Endothelial cell of umbilical vein (primary cell): Measurements from ENCODE around the gene MAPK1IP1L. TPM values are rescaled to one million over a fixed set of nuclear protein-coding genes. Genes with fewer than 3 reads are reported as not detected.
"Not testable (repeated sequence)": the region's sequence is repeated elsewhere in the genome, so short reads cannot be mapped to it uniquely, and the experiment has no call there.

Experiments
- BruUV-seq: library from RNA; stranded (reverse); fragments of 400-500 nt; replicated peaks from 2 replicates; lab custom pipeline; 2021; lab: Mats Ljungman, UMichigan
- CTCF ChIA-PET: fragments of 300-600, 350-600 bp; sonication (Branson Sonifier 250); formaldehyde crosslinking; loops from one replicate; lab custom pipeline; 2021; ENCODE audit warnings: antibody characterized with exemption, inconsistent platforms; lab: Charles Lee
- POLR2A ChIA-PET: fragments of 300-600, 350-600 bp; sonication (Branson Sonifier 250); formaldehyde crosslinking; loops from one replicate; lab custom pipeline; 2021; ENCODE audit warnings: antibody characterized with exemption, inconsistent platforms; lab: Charles Lee
- DNase-seq: peaks from one replicate; pipeline ENCODE4 v3.0.0-alpha.2; 2011; ENCODE audit warnings: low read depth, low spot score
- FAIRE-seq: peaks from 2 replicates; lab custom pipeline; 2011; peaks lifted over from hg19 to GRCh38; lab: Jason Lieb, UNC
- H2AFZ ChIP-seq: 2 replicates; pipeline ENCODE4 v1.6.0; 2012; ENCODE audit warnings: low read depth, low read length, control low read depth, inconsistent platforms
- H3K27ac ChIP-seq: 2 replicates; pipeline ENCODE4 v1.5.1; 2011; ENCODE audit warnings: low read depth, mild to moderate bottlenecking, control low read depth, low read length, moderate library complexity; ENCODE audit not compliant: insufficient read depth
- H3K27me3 ChIP-seq, 2 experiments: 2 replicates each; pipeline versions ENCODE4 v1.6.0 to v1.6.1; 2011; ENCODE audit warnings: low read length in 2 of 2, mixed read lengths in 1 of 2; ENCODE audit not compliant: control insufficient read depth in 2 of 2, insufficient read depth in 2 of 2
- H3K36me3 ChIP-seq, 2 experiments: 2 replicates in 1 of 2; 3 replicates in 1 of 2; pipeline ENCODE4 v1.5.1; 2011; ENCODE audit warnings: low read length in 2 of 2, mild to moderate bottlenecking in 1 of 2, moderate library complexity in 1 of 2; ENCODE audit not compliant: control insufficient read depth in 2 of 2, insufficient read depth in 2 of 2; ENCODE audit errors: extremely low read depth in 1 of 2
- H3K4me1 ChIP-seq: 3 replicates; pipeline ENCODE4 v1.5.1; 2011; ENCODE audit warnings: mild to moderate bottlenecking, low read length; ENCODE audit not compliant: control insufficient read depth, insufficient read depth; ENCODE audit errors: extremely low read depth
- H3K4me2 ChIP-seq: 2 replicates; pipeline ENCODE4 v1.6.1; 2011; ENCODE audit warnings: low read length, control low read depth, mixed read lengths; ENCODE audit not compliant: insufficient read depth
- H3K4me3 ChIP-seq, 3 experiments: fragments of 200-600 bp in 1 of 3; sonication (generic), shearing (Covaris generic) in 1 of 3; replicated peaks in 1 of 3; 2 replicates each; pipeline ENCODE4 v1.5.1; 2011 to 2016; ENCODE audit warnings: control low read depth in 3 of 3, low read length in 3 of 3, mild to moderate bottlenecking in 2 of 3, inconsistent platforms in 1 of 3, low read depth in 1 of 3, moderate library complexity in 1 of 3; ENCODE audit not compliant: insufficient read depth in 1 of 3
- H3K79me2 ChIP-seq: 2 replicates; pipeline ENCODE4 v1.6.0; 2012; ENCODE audit warnings: low read length, inconsistent platforms; ENCODE audit not compliant: control insufficient read depth, insufficient read depth
- H3K9ac ChIP-seq: replicated peaks from 2 replicates; pipeline ENCODE3; 2011; ENCODE audit warnings: low read length, control low read depth; ENCODE audit not compliant: insufficient read depth; ENCODE audit errors: extremely low read depth
- H3K9me1 ChIP-seq: replicated peaks from 3 replicates; pipeline ENCODE4 v1.6.0; 2011; ENCODE audit warnings: mild to moderate bottlenecking, low read length; ENCODE audit not compliant: control insufficient read depth, insufficient read depth; ENCODE audit errors: extremely low read depth
- H3K9me3 ChIP-seq: replicated peaks from 2 replicates; pipeline ENCODE4 v1.5.1; 2012; ENCODE audit warnings: low read length, inconsistent platforms; ENCODE audit not compliant: control insufficient read depth, insufficient read depth
- H4K20me1 ChIP-seq: replicated peaks from 2 replicates; pipeline ENCODE3; 2011; ENCODE audit warnings: mild to moderate bottlenecking, low read length; ENCODE audit not compliant: control insufficient read depth, insufficient read depth; ENCODE audit errors: extremely low read depth
- MYC ChIP-seq: IDR thresholded peaks from one replicate; pipeline ENCODE4 v1.6.1; 2011; ENCODE audit warnings: mild to moderate bottlenecking, low read depth, low read length
- POLR2A ChIP-seq: IDR thresholded peaks from 2 replicates; pipeline ENCODE4 v1.6.1; 2012; ENCODE audit warnings: low read depth, mild to moderate bottlenecking, control low read depth, low read length
- dilution Hi-C: fragments of 300-500 bp; cut with MboI; formaldehyde crosslinking; loops from one replicate; pipeline ENCODE4 v1.15.0; 2019; ENCODE audit warnings: low sequenced_read_pairs; ENCODE audit not compliant: extremely low pct_ligation_motif_present
- intact Hi-C: fragments of 100-400 bp; cut with micrococcal nuclease; formaldehyde crosslinking; loops from one replicate; pipeline ENCODE4 v1.10.0; 2022
- polyA plus RNA-seq, 4 experiments: library from polyadenylated mRNA; depleted of rRNA in 3 of 4; stranded (reverse) in 3 of 4; unstranded in 1 of 4; fragments of >200 nt; gene quantifications; 2 replicates each; pipeline versions ENCODE4 v1.2.1 to v1.2.3, GENCODE V29; 2011 to 2012; ENCODE audit warnings: missing spikeins in 1 of 4
- total RNA-seq: library from RNA; stranded (reverse); gene quantifications from 2 replicates; pipeline ENCODE4 v1.2.3, GENCODE V29; 2021
- TF ChIP-seq, protein P1 (sequence below): IDR thresholded peaks from 2 replicates; pipeline ENCODE4 v1.6.1; 2011; ENCODE audit not compliant: insufficient read depth, insufficient read length

MAPK1IP1L gene
- total and polyA plus RNA-seq, 2 donors (not counting 3 experiments of a cell fraction or from before 2014, with no cell fraction given), result 129 to 208 TPM

DNA sequence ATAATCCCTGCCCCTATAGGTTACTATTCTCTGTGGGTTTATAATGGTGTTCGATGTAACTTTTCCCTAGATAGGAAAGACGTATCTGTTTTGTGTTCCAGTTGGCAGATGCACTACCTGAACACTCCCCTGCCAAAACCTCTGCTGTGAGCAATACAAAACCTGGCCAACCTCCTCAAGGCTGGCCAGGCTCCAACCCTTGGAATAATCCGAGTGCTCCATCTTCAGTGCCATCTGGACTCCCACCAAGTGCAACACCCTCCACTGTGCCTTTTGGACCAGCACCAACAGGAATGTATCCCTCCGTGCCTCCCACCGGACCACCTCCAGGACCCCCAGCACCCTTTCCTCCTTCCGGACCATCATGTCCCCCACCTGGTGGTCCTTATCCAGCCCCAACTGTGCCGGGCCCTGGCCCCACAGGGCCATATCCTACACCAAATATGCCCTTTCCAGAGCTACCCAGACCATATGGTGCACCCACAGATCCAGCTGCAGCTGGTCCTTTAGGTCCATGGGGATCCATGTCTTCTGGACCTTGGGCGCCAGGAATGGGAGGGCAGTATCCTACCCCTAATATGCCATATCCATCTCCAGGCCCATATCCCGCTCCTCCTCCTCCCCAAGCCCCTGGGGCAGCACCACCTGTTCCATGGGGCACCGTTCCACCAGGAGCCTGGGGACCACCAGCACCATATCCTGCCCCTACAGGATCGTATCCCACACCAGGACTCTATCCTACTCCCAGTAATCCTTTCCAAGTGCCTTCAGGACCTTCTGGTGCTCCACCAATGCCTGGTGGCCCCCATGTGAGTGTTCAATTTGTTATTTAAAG is 11.3 kb downstream of the MAPK1IP1L start:
- Histone ChIP-seq H3K4me3 (no peak overlapping the region), H3K27me3 (no peaks in the 10 kb centered on the region), H3K9me3 (no peaks in the 10 kb centered on the region), H3K4me1 (no peaks in the 10 kb centered on the region), H3K4me2 (no peak overlapping the region), H4K20me1 (peaks cover 7% of the 10 kb centered on the region), H2AFZ (no peak overlapping the region), H3K9ac (no peak overlapping the region), H3K36me3 (peaks cover 7 to 23% of the 10 kb centered on the region in 2 experiments), H3K27ac (no peak overlapping the region), H3K9me1 (no peaks in the 10 kb centered on the region), H3K79me2 (peaks cover 44% of the 10 kb centered on the region)
- no peak for DNase-seq
- POLR2A ChIA-PET, result no interaction called here
- FAIRE-seq, result no peak
- intact Hi-C loops, result no loop called here
- dilution Hi-C loops, result no loop called here
- TF ChIP-seq POLR2A, result no peak
- TF ChIP-seq, protein P1, sequence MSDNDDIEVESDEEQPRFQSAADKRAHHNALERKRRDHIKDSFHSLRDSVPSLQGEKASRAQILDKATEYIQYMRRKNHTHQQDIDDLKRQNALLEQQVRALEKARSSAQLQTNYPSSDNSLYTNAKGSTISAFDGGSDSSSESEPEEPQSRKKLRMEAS, result no peak
- TF ChIP-seq MYC, result no peak
- CTCF ChIA-PET, result interaction anchor here (1.5 to 3.3 kb wide), 2 partner anchors 10 to 11 kb away, joined by 5 to 14 read pairs; partner anchors contain the start of gene MAPK1IP1L
- TSS peak; percentile 26 for BruUV-seq

DNA sequence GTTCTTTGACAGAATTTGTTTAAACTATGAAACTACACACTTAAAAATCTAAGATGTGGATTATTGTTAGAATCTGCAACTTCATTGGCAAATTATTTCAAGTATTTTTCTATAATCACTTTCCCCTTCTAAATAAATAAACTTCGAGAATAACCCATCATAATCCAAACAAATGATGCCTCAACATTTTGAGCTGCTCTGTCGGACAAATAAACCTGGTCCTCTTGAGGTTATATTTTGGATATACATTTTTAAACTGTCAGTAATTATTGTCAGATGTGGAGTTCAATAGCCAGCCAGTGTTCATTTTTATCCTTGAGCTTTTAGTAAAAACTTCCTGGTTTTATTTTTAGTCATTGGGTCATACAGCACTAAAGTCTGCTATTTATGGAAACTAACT is 13.4 kb downstream of the MAPK1IP1L start:
- H3K9ac ChIP-seq, DNase-seq, intact Hi-C loops, H3K27ac ChIP-seq, H4K20me1 ChIP-seq, H3K4me2 ChIP-seq, H2AFZ ChIP-seq, H3K9me3 ChIP-seq, H3K9me1 ChIP-seq, H3K27me3 ChIP-seq, H3K4me1 ChIP-seq, FAIRE-seq, H3K4me3 ChIP-seq, dilution Hi-C loops: not testable (repeated sequence)
- ChIA-PET POLR2A (interaction anchor here (1.0 kb wide), 1 partner anchor 14 kb away, joined by 3 read pairs; the partner anchor contains the start of gene MAPK1IP1L), CTCF (interaction anchor here (1.8 kb wide), 1 partner anchor 14 kb away, joined by 8 read pairs; the partner anchor contains the start of gene MAPK1IP1L)
- Histone ChIP-seq H3K36me3 (peaks cover 7 to 20% of the 10 kb centered on the region in 2 experiments), H3K79me2 (peaks cover 24% of the 10 kb centered on the region)
- BruUV-seq, result TSS peak; percentile 3
